ENCODE measurements around the gene IL27RA. TPM values are rescaled to one million over a fixed set of nuclear protein-coding genes. Genes with fewer than 3 reads are reported as not detected.

IL27RA gene
- total RNA-seq, 1 experiment from 2014 or later = 7.8 TPM

- POLR2A ChIA-PET (ENCODE audit: unreplicated experiment) = interaction anchor here (0.7 kb wide), 1 partner anchor 107 kb away, joined by 4 read pairs; the partner anchor contains the start of gene DCAF15
These were observed 28.1 kb downstream of the IL27RA start for GRCh38 chr19:14059652-14060155.

GRCh38 chr19:14061081-14061749, 29.7 kb downstream of the IL27RA start:
- BruUV-seq (replicated peaks) = TSS peak; percentile 46
- peaks cover 21% of the 10 kb centered on the region for H3K4me1 ChIP-seq (replicated peaks; ENCODE audit: insufficient read depth)
- H4K20me1 ChIP-seq (ENCODE audit: insufficient read depth) = no peaks in the 10 kb centered on the region
- intact Hi-C loops (cut with micrococcal nuclease; ENCODE audit: unreplicated experiment) = no loop called here
- peak overlapping the region; percentile 77 for H3K4me2 ChIP-seq
- no peaks in the 10 kb centered on the region for H3K27me3 ChIP-seq (ENCODE audit: insufficient read depth, low read depth)
- H3K27ac ChIP-seq = 0 out of 2 replicates have a peak overlapping the region, but pooled peaks have one; percentile 16
- TF ChIP-seq, protein P1, sequence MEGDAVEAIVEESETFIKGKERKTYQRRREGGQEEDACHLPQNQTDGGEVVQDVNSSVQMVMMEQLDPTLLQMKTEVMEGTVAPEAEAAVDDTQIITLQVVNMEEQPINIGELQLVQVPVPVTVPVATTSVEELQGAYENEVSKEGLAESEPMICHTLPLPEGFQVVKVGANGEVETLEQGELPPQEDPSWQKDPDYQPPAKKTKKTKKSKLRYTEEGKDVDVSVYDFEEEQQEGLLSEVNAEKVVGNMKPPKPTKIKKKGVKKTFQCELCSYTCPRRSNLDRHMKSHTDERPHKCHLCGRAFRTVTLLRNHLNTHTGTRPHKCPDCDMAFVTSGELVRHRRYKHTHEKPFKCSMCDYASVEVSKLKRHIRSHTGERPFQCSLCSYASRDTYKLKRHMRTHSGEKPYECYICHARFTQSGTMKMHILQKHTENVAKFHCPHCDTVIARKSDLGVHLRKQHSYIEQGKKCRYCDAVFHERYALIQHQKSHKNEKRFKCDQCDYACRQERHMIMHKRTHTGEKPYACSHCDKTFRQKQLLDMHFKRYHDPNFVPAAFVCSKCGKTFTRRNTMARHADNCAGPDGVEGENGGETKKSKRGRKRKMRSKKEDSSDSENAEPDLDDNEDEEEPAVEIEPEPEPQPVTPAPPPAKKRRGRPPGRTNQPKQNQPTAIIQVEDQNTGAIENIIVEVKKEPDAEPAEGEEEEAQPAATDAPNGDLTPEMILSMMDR (conservative IDR thresholded peaks at IDR 0.05) = no peak
- no peaks in the 10 kb centered on the region for H3K9me2 ChIP-seq (ENCODE audit: insufficient read depth)
- H3F3A ChIP-seq (ENCODE audit: insufficient read depth, low read depth) = peaks cover 25% of the 10 kb centered on the region; the same call in 1 of the 2 replicates
- no peaks in the 10 kb centered on the region for H3K9me3 ChIP-seq (ENCODE audit: insufficient read depth, low read depth)
- peak overlapping the region; percentile 44; the same call in 1 of the 2 replicates for H3K4me3 ChIP-seq
- no peaks in the 10 kb centered on the region for H3K36me3 ChIP-seq (ENCODE audit: low read depth)
- CTCF ChIA-PET = no interaction called here
- POLR2A ChIA-PET (ENCODE audit: unreplicated experiment) = interaction anchor here (0.5 to 0.9 kb wide), 4 partner anchors 29 to 273 kb away, joined by 3 to 14 read pairs (median 4); partner anchors contain the start of gene RFX1
- DNase-seq = peak; percentile 32 to 50
- H3K79me2 ChIP-seq (ENCODE audit: low read depth) = no peaks in the 10 kb centered on the region
- no peak overlapping the region for H2AFZ ChIP-seq

More at GRCh38 chr19:14059652-14060155, 28.1 kb downstream of the IL27RA start:
- Histone ChIP-seq H3K4me2 (no peak overlapping the region), H3K27ac (no peak overlapping the region), H3K4me3 (no peak overlapping the region), H3K36me3 (ENCODE audit: low read depth) (no peaks in the 10 kb centered on the region), H3K27me3 (ENCODE audit: insufficient read depth, low read depth) (no peaks in the 10 kb centered on the region), H3K79me2 (ENCODE audit: low read depth) (no peaks in the 10 kb centered on the region), H2AFZ (no peak overlapping the region), H3F3A (ENCODE audit: insufficient read depth, low read depth) (peaks cover 25% of the 10 kb centered on the region; the same call in 1 of the 2 replicates), H3K9me3 (ENCODE audit: insufficient read depth, low read depth) (no peaks in the 10 kb centered on the region), H4K20me1 (ENCODE audit: insufficient read depth) (no peaks in the 10 kb centered on the region), H3K9me2 (ENCODE audit: insufficient read depth) (no peaks in the 10 kb centered on the region), H3K4me1 (replicated peaks; ENCODE audit: insufficient read depth) (peaks cover 21% of the 10 kb centered on the region)
- intact Hi-C loops (cut with micrococcal nuclease; ENCODE audit: unreplicated experiment) = no loop called here
- no TSS peak for BruUV-seq (replicated peaks)
- CTCF ChIA-PET = interaction anchor here (0.6 kb wide), 1 partner anchor 170 kb away, joined by 3 read pairs; no protein-coding TSS in a partner anchor
- DNase-seq = no peak
- TF ChIP-seq, protein P1 (conservative IDR thresholded peaks at IDR 0.05) = no peak
- TF ChIP-seq EZH2 (IDR thresholded peaks at IDR 0.05; ENCODE audit: low read depth) = no peak

GRCh38 chr19:14061751-14062557, 30.4 kb downstream of the IL27RA start, which contains the start of gene PALM3:
Gene PALM3, minus strand, starts transcription at chr19:14062076. Its CDS starts 96 bp downstream, at chr19:14061980.
- Histone ChIP-seq H3K36me3 (ENCODE audit: low read depth) (no peaks in the 10 kb centered on the region), H3K4me2 (peak within 1 kb of the TSS; percentile 77), H3K27ac (0 out of 2 replicates have a peak within 1 kb of the TSS, but pooled peaks have one; percentile 16), H2AFZ (0 out of 2 replicates have a peak within 1 kb of the TSS, but pooled peaks have one; percentile 58), H3K9me2 (ENCODE audit: insufficient read depth) (no peaks in the 10 kb centered on the region), H3K4me3 (peak within 1 kb of the TSS; percentile 44; the same call in 1 of the 2 replicates), H3K4me1 (replicated peaks; ENCODE audit: insufficient read depth) (peaks cover 21% of the 10 kb centered on the region), H4K20me1 (ENCODE audit: insufficient read depth) (no peaks in the 10 kb centered on the region), H3K27me3 (ENCODE audit: insufficient read depth, low read depth) (no peaks in the 10 kb centered on the region), H3K79me2 (ENCODE audit: low read depth) (no peaks in the 10 kb centered on the region), H3K9me3 (ENCODE audit: insufficient read depth, low read depth) (no peaks in the 10 kb centered on the region), H3F3A (ENCODE audit: insufficient read depth, low read depth) (peaks cover 25% of the 10 kb centered on the region; the same call in 1 of the 2 replicates)
- intact Hi-C loops (cut with micrococcal nuclease; ENCODE audit: unreplicated experiment) = no loop called here
- BruUV-seq (replicated peaks) = no TSS peak
- ChIA-PET CTCF (no interaction called here), POLR2A (ENCODE audit: unreplicated experiment) (interaction anchor here (0.5 to 0.6 kb wide), 2 partner anchors 175 to 220 kb away, joined by 4 read pairs; no protein-coding TSS in a partner anchor)
- DNase-seq = peak; percentile 66 to 73
- TF ChIP-seq, protein P1 (conservative IDR thresholded peaks at IDR 0.05) = no peak
- TF ChIP-seq EZH2 (IDR thresholded peaks at IDR 0.05; ENCODE audit: low read depth) = no peak
